Measurements from ENCODE around the gene IQUB.

DNA sequence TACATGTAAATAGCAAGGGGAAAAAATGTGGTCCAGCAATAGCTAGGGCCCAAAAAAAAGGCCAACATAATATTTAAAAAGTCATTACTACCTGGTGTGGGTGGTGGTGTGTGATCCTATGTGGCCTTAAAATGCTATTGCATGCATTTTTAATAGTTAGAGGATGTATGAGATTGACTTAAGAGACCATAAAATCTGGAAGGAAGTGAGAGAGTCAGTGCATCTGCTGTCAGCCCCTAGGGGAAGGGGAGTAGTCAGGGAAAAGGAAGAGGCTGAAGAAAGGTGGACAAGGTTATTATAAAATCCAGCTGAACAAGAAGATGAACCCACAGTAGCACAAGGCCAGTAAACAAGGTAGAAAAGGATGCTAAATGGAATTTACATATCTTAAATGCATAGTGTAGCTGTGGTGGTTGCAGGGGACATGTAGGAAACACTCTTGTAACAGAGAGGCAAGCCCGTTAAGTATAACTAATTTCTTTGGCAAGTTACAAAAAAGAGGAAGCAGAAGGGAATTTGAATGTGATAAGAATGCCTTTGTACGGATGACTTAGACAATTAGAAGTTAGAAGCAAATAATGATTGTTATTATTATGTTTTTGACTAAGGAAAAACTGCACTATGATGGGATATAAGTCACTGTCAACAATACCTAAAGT lies 35.1 kb upstream of the IQUB start:
- TF ChIP-seq, protein P1, sequence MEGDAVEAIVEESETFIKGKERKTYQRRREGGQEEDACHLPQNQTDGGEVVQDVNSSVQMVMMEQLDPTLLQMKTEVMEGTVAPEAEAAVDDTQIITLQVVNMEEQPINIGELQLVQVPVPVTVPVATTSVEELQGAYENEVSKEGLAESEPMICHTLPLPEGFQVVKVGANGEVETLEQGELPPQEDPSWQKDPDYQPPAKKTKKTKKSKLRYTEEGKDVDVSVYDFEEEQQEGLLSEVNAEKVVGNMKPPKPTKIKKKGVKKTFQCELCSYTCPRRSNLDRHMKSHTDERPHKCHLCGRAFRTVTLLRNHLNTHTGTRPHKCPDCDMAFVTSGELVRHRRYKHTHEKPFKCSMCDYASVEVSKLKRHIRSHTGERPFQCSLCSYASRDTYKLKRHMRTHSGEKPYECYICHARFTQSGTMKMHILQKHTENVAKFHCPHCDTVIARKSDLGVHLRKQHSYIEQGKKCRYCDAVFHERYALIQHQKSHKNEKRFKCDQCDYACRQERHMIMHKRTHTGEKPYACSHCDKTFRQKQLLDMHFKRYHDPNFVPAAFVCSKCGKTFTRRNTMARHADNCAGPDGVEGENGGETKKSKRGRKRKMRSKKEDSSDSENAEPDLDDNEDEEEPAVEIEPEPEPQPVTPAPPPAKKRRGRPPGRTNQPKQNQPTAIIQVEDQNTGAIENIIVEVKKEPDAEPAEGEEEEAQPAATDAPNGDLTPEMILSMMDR (IDR thresholded peaks at IDR 0.05) = no peak
- no peak for TF ChIP-seq EZH2 (IDR thresholded peaks at IDR 0.05; ENCODE audit: borderline replicate concordance, insufficient read depth, low read depth, low read length, poor library complexity, severe bottlenecking)

Measured in B cell (primary cell).